Left ventricle myocardium inferior (tissue), 1 donor: ENCODE results near the gene LTBP1. TPM values are rescaled to one million over a fixed set of nuclear protein-coding genes. Genes with fewer than 3 reads are reported as not detected.
A peak's percentile ranks its signal among the peaks of the same experiment; 100 is the strongest.

Source experiments
- DNase-seq: peaks from one replicate; pipeline ENCODE4 v3.0.0-alpha.2; 2020
- H3K27ac ChIP-seq: fragments of 200-600 bp; replicated peaks from 2 replicates; pipeline ENCODE4 v1.8.0; 2021
- H3K27me3 ChIP-seq: fragments of 200-600 bp; 2 replicates; pipeline ENCODE4 v1.8.0; 2021; ENCODE audit warnings: low read depth
- H3K36me3 ChIP-seq: fragments of 200-600 bp; 2 replicates; pipeline ENCODE4 v1.8.0; 2021
- H3K4me1 ChIP-seq: fragments of 200-600 bp; 2 replicates; pipeline ENCODE4 v1.8.0; 2021
- H3K4me3 ChIP-seq: fragments of 200-600 bp; 2 replicates; pipeline ENCODE4 v1.8.0; 2021; ENCODE audit warnings: mild to moderate bottlenecking, moderate library complexity
- H3K9me3 ChIP-seq: fragments of 200-600 bp; replicated peaks from 2 replicates; pipeline ENCODE4 v1.8.0; 2021
- intact Hi-C: fragments of 100-400 bp; cut with micrococcal nuclease; formaldehyde crosslinking; loops from one replicate; pipeline ENCODE4 v1.11.0; 2022
- total RNA-seq: library from RNA; stranded (reverse); fragmentation: NEBNext Ultra II Directional; extraction: Animal tissue kit (Norgen Biotek cat#: 25700); gene quantifications from one replicate; pipeline ENCODE4 v1.2.1, GENCODE V29; 2021
- TF ChIP-seq, protein P1 (sequence below): fragments of 200-600 bp; IDR thresholded peaks from 2 replicates; pipeline ENCODE4 v1.8.0; 2021; ENCODE audit warnings: antibody characterized with exemption, mild to moderate bottlenecking, borderline replicate concordance
- donor health status: DM: no; HTN: yes; CAD: no; lungs with severe emphysema.

The LTBP1 gene
- total RNA-seq, 1 donor from 2014 or later: 88.9 TPM

DNA sequence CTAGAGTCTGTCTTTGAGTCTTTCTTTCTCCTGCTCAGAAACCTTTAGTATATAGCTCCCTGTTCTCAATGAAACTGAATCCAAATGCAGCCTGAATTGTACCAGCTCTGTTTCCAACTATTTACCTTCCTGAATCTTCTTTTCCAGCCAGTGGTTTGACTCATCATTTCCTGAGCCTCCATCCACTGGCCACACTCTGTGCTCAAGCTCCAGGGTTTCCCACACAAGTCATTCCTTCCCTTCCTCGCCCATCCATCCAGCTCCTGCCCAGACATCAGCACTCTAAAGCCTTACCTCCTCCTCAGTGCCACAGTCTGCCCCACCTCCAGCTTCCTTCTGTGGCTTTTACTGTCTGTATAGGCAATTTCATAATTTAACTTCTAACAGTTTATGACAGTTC lies 296.1 kb downstream of the LTBP1 start:
- Histone ChIP-seq H3K27me3 (no peaks in the 10 kb centered on the region), H3K9me3 (no peaks in the 10 kb centered on the region), H3K4me3 (no peak overlapping the region), H3K4me1 (peaks cover 20% of the 10 kb centered on the region), H3K36me3 (no peaks in the 10 kb centered on the region), H3K27ac (no peak overlapping the region)
- DNase-seq: no peak
- TF ChIP-seq, protein P1, sequence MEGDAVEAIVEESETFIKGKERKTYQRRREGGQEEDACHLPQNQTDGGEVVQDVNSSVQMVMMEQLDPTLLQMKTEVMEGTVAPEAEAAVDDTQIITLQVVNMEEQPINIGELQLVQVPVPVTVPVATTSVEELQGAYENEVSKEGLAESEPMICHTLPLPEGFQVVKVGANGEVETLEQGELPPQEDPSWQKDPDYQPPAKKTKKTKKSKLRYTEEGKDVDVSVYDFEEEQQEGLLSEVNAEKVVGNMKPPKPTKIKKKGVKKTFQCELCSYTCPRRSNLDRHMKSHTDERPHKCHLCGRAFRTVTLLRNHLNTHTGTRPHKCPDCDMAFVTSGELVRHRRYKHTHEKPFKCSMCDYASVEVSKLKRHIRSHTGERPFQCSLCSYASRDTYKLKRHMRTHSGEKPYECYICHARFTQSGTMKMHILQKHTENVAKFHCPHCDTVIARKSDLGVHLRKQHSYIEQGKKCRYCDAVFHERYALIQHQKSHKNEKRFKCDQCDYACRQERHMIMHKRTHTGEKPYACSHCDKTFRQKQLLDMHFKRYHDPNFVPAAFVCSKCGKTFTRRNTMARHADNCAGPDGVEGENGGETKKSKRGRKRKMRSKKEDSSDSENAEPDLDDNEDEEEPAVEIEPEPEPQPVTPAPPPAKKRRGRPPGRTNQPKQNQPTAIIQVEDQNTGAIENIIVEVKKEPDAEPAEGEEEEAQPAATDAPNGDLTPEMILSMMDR: no peak
- intact Hi-C loops: no loop called here

DNA sequence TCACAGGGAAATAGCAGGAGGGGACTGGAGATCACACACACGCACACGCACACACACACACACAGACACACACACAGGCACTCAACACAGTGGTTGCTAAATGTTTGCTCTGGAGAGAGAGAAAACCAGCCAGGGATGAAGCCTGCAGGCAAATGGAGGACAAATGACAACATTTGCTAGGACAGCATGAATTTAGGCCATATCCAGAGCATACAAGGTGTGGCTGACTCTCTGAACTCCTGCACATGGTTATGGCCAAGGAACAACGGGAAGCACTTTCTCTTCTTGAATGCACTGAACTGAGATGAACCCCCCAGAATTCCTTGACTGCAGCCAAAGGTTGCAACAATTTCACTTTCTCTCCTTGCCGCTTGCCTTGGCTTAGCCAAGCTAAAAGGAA lies 299.7 kb downstream of the LTBP1 start:
- Histone ChIP-seq H3K9me3 (no peaks in the 10 kb centered on the region), H3K27me3 (no peaks in the 10 kb centered on the region), H3K4me3 (no peak overlapping the region), H3K4me1 (peaks cover 24% of the 10 kb centered on the region), H3K27ac (peak overlapping the region; percentile 27), H3K36me3 (peaks cover 9% of the 10 kb centered on the region)
- TF ChIP-seq, protein P1: no peak
- no peak for DNase-seq
- intact Hi-C loops: no loop called here

DNA sequence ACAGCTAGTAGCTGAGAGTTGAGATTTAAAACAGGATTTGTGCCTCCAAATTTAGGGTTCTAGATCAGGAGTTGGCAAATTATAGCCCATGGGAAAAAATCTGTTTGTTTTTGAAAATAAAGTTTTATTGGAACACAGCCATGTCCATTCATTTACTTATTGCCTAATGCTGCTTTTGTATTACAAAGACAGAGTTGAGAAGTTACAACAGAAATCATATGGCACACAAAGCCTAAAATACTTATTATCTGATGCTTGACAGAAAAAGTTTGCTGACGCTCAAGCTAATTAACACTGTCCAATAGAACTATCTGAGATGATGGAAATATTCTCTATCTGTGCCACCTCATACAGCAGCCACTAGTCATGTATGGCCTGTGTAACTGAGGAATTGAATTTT lies 300.6 kb downstream of the LTBP1 start:
- TF ChIP-seq, protein P1: no peak
- no peak overlapping the region for H3K4me3 ChIP-seq
- peak overlapping the region; percentile 27 for H3K27ac ChIP-seq
- no peak for DNase-seq
- intact Hi-C loops: no loop called here
- peaks cover 21% of the 10 kb centered on the region for H3K4me1 ChIP-seq
- H3K9me3 ChIP-seq: no peaks in the 10 kb centered on the region
- no peaks in the 10 kb centered on the region for H3K27me3 ChIP-seq
- peaks cover 9% of the 10 kb centered on the region for H3K36me3 ChIP-seq

DNA sequence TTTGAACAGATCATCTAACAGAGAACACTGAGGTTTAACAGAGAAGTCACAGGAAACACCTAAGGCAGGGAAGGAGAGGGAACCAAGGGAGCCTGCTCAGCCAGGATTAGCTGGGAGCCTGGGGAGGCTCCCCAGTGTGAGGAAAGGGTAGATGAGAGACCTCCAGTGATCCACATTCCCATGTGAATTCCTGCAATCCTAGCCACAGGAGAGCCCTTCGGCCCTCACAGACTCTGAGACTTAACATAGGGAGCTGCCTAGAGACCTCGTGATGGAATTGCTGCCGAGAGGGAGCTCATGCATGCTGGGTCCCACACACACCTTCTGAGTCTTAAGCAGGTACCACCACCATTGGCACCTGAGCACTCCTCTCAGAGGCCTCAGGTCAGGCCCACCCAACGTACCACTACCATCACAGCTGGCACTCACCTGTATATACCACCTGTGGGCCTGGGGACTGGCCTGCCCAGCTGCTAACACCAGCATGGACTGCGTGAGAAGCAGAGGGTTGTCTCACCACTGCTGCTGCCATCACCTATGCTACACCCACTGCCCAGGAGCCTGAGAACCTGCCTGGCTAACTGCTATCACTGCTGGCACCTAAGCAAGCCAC lies 303.8 kb downstream of the LTBP1 start:
- Histone ChIP-seq H3K27ac (no peak overlapping the region), H3K9me3 (no peaks in the 10 kb centered on the region), H3K4me3 (no peak overlapping the region), H3K36me3 (peaks cover 19% of the 10 kb centered on the region), H3K4me1 (peaks cover 13% of the 10 kb centered on the region), H3K27me3 (no peaks in the 10 kb centered on the region)
- intact Hi-C loops: no loop called here
- no peak for DNase-seq
- TF ChIP-seq, protein P1: no peak

DNA sequence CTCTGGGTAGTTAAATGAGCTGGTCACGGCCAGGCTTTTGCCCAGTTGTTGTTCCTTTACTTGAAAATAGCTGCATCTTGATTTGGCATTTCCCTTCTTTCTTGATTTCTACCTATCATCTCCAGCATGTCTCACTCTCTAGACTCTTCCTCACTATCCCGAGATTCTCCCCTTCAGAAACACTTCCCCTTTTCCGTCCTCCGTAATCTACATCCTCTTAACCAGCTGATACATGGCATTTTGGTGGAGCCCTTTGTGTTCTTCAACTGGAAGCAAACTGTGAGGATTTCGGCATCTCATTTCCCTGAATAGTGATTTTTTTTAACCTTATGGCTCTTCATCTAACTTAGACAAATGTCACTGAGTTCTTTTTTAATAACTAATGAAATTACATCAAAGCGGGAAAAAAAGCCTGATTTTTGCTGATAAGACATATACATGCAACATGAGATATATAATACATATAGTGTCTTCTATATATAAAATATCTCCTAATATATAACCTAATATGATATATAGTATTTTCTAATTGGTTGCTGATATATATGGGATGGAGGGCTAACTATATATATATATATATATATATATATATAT lies 309.5 kb downstream of the LTBP1 start:
- intact Hi-C loops: no loop called here
- no peak for DNase-seq
- no peaks in the 10 kb centered on the region for H3K27me3 ChIP-seq
- H3K9me3 ChIP-seq: no peaks in the 10 kb centered on the region
- H3K4me1 ChIP-seq: peaks cover 5% of the 10 kb centered on the region
- H3K4me3 ChIP-seq: no peak overlapping the region
- TF ChIP-seq, protein P1: no peak
- peaks cover 25% of the 10 kb centered on the region for H3K36me3 ChIP-seq
- no peak overlapping the region for H3K27ac ChIP-seq
